SK-N-MC (cell line): ENCODE measurements around the gene VIPR2.

Experiments used
- EZH2 ChIP-seq: fragments of 200-600 bp; sonication (generic); IDR thresholded peaks from one replicate; pipeline ENCODE4 v1.6.1; 2017; ENCODE audit warnings: antibody characterized with exemption
- POLR2AphosphoS5 ChIP-seq: IDR thresholded peaks from 2 replicates; pipeline ENCODE4 v1.6.1; 2012; ENCODE audit warnings: mild to moderate bottlenecking, low read depth, low read length, borderline replicate concordance

DNA sequence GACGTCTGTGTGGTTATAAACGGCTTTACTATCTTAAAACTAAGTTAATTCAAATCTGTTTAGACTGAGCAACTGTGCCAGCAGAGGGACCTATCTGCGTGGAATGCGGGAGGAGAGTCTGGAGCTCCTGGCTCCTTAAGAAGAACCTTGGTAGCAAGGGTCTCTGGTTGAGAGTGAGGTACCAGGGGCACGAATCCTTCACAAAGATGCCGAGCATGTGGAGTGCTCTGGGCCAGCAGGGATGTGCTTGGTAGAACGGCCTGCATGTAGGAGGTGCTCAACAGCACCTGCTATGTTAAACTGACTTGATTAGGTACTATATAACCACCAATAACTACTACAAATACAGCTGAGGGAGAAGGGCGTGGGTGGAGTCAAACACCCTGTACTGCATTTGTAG, 102.6 kb downstream of the VIPR2 start:
- TF ChIP-seq POLR2AphosphoS5 (no peak), EZH2 (no peak)
